MM.1S (cell line): Measurements from ENCODE around the gene IFI35.

ENCODE experiments used
- EZH2 ChIP-seq: fragments of 300-600 bp; sonication (generic); optimal IDR thresholded peaks from 2 replicates; pipeline ENCODE3; 2017; ENCODE audit warnings: low read depth, mild to moderate bottlenecking, antibody characterized with exemption, low read length, mixed read lengths
- EZH2phosphoT487 ChIP-seq: fragments of 300-600 bp; sonication (generic); IDR thresholded peaks from 2 replicates; pipeline ENCODE4 v1.6.1; 2018; ENCODE audit warnings: antibody characterized with exemption, low read length
- TF ChIP-seq, protein P1 (sequence below): fragments of 300-600 bp; sonication (generic); IDR thresholded peaks from 2 replicates; pipeline ENCODE4 v1.5.1; 2016; ENCODE audit warnings: antibody characterized with exemption, low read length, mixed read lengths

DNA sequence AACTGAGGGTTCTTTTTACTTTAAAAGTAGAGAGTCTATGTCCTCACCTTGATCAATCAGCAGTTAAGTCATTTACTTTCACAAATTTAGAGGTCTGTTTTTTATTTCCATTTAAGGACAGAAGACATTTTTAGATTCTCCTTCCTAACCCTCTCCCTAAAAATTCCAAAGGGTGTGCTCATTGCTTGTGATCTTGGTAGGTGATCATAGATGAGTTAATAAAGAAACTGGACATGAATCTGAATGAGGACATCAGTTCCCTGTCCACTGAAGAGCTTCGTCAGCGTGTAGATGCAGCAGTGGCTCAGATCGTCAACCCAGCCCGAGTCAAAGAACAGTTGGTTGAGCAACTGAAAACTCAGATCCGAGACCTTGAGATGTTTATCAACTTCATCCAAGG, 17.4 kb upstream of the IFI35 start:
- TF ChIP-seq, protein P1, sequence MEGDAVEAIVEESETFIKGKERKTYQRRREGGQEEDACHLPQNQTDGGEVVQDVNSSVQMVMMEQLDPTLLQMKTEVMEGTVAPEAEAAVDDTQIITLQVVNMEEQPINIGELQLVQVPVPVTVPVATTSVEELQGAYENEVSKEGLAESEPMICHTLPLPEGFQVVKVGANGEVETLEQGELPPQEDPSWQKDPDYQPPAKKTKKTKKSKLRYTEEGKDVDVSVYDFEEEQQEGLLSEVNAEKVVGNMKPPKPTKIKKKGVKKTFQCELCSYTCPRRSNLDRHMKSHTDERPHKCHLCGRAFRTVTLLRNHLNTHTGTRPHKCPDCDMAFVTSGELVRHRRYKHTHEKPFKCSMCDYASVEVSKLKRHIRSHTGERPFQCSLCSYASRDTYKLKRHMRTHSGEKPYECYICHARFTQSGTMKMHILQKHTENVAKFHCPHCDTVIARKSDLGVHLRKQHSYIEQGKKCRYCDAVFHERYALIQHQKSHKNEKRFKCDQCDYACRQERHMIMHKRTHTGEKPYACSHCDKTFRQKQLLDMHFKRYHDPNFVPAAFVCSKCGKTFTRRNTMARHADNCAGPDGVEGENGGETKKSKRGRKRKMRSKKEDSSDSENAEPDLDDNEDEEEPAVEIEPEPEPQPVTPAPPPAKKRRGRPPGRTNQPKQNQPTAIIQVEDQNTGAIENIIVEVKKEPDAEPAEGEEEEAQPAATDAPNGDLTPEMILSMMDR: no peak
- TF ChIP-seq EZH2 (no peak), EZH2phosphoT487 (no peak)
